GM21737 (cell line): ENCODE data around the gene RFPL4AL1.
"Not testable (repeated sequence)": the region's sequence is repeated elsewhere in the genome, so short reads cannot be mapped to it uniquely, and the experiment has no call there.

ENCODE experiments used
- ATAC-seq: cut with Tn5 transposase; IDR thresholded peaks from one replicate; pipeline ENCODE4 v1.9.1; 2021; ENCODE audit warnings: mild to moderate bottlenecking, moderate library complexity; ENCODE audit not compliant: unreplicated experiment

The RFPL4AL1 gene

GRCh38 chr19:55768818-55769217 is at the start of gene RFPL4AL1:
Gene RFPL4AL1, plus strand, starts transcription at chr19:55769118. Its CDS starts 2,687 bp downstream, at chr19:55771805.
- ATAC-seq = not testable (repeated sequence)

DNA sequence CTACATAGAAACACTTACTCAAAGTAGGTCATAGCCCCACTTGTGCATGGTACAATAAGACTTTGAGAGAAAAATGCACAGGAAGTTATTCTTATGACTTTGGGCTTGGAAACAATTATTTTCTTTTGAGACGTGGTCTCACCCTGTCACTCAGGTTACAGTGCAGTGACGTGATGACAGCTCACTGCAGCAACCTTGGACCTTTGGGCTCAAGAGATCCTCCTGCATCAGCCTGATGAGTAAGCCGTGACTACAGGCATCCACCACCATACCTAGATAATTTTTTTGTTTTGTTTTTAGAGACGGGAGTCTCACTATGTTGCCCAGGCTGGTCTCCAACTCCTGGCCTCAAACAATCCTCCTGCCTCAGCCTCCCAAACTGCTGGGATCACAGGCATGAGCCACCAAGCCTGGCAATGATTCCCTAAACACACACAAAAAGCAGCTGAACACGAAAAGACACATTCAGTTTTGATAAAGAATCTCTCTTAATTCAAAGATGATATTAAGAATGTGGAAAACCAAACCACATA is 48.6 kb upstream of the RFPL4AL1 start:
- no peak for ATAC-seq

DNA sequence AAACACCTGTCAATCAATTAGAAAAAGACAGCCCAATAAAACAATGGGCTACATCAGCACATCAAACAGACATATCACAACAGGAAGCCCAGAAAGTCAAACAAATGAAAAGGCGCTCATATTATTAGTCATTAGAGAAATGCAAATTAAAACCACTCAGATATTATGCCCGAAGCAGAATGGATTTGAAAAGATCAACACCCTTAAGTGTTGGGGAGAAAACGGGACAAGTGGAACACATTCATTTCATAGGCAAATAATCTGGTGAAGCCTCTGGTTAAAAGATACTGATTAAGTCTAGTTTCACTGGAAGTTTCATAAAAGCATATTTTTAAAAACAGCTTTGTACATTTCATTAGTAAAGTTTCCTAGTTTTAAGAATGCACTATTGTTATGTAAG is 48.1 kb upstream of the RFPL4AL1 start:
- ATAC-seq = no peak

DNA sequence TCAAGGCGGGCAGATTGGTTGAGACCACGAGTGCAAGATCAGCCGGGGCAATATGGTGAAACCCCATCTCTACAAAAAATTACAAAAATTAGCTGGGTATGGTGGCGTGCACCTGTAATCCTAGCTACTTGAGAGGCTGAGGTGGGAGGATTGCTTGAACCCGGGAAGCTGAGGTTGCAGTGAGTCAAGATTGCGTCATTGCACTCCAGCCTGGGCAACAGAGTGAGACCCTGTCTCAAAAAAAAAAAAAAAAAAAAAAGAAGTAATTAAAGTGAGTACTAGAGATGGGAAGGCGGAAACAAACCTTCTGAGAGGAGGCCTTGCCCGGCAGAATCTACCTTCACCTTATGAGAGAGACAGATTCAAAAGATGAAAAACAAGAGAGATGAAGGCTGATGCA is 45.4 kb upstream of the RFPL4AL1 start:
- ATAC-seq = no peak

DNA sequence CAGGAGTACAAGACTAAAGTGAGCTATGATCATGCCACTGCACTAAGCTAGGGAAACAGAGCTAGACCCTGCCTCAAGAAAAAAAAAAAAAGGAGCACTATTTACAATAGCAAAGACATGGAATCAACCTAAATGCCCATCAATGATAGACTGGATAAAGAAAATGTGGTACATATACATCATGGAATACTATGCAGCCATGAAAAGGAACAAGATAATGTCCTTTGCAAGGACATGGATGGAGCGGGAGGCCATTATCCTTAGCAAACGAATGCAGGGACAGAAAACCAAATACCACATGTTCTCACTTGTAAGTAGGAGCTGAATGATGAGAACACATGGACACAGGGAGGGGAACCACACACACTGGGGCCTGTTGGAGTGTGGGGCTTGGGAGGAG is 38.5 kb upstream of the RFPL4AL1 start:
- ATAC-seq = not testable (repeated sequence)

DNA sequence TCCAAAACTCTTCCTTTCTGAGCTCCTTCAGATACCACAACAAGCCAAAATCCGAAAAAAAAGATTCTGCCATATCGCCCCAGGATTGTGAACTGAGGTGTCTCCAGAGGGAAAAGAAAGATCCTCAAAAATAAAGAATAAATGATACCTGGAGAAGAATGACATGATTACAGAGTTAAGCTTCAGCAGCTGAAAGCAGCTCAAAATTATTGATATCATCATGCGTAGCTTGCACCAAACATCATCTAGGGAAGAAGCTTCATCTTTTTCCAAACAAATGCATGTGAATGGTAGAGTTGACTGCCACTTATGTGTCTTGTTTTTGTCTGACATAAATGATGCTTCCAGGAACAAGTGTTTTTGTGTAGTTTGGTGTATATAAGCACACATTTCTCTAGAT is 30.6 kb upstream of the RFPL4AL1 start, which contains the start of gene NLRP9:
Gene NLRP9, minus strand, starts transcription at position 101 of the 400 bp plus-strand sequence. Its CDS starts 28 bp downstream, at position 73.
- ATAC-seq = no peak

GRCh38 chr19:55750715-55751114 is 18.2 kb upstream of the RFPL4AL1 start:
- ATAC-seq = no peak

DNA sequence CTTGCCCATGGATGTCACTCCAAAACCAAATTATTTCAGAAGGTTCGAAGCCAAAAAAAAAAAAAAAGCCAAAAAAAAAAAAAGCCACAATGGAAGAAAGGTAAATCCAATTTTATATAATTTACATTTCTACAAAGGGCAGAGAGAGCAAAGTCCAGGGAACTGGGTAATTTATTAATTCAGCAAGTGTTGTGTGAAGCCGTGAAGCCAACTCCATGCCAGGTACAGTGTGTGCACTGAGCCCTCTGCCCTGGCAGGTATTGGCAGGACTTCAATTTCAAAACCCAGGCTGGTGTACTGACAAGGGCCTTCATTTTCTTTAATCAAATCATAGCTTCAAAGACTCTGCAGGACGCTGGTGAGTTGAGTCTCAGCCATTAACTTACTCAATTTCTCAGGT is 15.5 kb upstream of the RFPL4AL1 start:
- ATAC-seq = no peak

GRCh38 chr19:55756808-55757207 is 12.1 kb upstream of the RFPL4AL1 start:
- ATAC-seq = not testable (repeated sequence)

DNA sequence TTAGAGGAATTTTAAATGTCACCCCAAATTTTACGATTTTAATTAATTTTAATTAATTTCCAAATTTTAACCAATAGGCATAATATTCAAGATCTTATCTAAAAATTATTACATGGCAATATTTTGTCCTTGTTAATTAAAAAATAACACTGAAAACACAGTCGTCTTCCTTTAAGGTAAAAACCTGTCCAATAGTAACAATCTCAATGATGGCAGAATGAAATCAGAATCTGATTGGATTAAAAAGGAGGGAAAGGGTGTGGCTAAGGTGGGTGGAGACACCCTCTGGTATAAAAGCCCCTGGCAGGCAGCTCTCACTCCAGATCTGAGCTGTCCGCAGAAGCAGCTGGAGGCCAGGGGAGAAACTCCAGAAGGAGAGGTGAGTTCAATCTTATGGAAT is 10.1 kb upstream of the RFPL4AL1 start, which contains the start of gene RFPL4A:
Gene RFPL4A, plus strand, starts transcription at position 301 of the 400 bp plus-strand sequence. CDS start 2,704 bp downstream, outside the sequence.
- ATAC-seq = not testable (repeated sequence)

DNA sequence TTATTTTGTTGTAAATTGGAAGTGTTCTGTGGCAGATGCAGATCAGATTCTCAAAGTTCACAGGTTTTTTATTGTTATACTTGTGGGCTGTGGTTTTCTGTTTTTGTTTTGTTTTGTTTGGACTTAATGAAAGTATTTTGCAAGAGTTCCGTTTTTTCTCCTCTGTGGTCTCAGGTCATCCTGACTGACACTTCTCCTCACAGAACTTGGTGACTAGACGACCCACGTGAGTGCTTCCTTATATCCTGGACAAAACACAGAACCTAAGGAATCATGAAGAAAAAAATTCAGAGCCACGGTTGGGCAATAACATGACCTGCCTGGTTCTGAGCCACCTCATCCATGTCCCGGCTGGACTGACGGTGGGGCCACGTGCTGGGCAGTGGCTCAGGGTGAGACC is 2.5 kb upstream of the RFPL4AL1 start:
- no peak for ATAC-seq

GRCh38 chr19:55769632-55770031 is 714 bp downstream of the RFPL4AL1 start:
- ATAC-seq = not testable (repeated sequence)

- ATAC-seq = no peak
Measured at GRCh38 chr19:55777528-55777927, 8.6 kb downstream of the RFPL4AL1 start.

DNA sequence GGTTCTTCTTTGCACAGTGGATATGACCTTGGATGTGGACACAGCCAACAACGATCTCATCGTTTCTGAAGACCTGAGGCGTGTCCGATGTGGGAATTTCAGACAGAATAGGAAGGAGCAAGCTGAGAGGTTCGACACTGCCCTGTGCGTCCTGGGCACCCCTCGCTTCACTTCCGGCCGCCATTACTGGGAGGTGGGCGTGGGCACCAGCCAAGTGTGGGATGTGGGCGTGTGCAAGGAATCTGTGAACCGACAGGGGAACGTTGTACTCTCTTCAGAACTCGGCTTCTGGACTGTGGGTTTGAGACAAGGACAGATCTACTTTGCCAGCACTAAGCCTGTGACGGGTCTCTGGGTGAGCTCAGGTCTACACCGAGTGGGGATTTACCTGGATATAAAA is 9.4 kb downstream of the RFPL4AL1 start:
- ATAC-seq = no peak

DNA sequence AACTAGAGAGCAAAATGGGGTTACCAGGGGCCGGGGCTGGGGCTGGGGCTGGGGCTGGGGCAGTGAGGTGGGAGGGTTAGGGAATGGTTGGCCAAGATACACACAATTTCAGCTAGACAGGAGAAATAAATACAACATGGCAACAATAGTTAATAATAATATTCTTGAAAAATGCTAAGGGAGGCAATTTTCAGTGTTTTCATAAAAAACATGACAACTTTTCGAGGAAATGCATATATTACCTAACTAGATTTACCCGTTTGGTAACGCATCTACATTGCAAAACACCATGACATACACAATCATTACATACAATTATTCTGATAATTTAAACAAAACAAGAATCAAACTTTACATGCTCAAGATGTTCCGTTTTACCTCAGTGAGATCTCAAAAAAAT is 12.2 kb downstream of the RFPL4AL1 start:
- no peak for ATAC-seq

GRCh38 chr19:55795021-55795420 is 26.1 kb downstream of the RFPL4AL1 start:
- no peak for ATAC-seq

GRCh38 chr19:55801416-55801815 is 32.5 kb downstream of the RFPL4AL1 start:
- no peak for ATAC-seq

DNA sequence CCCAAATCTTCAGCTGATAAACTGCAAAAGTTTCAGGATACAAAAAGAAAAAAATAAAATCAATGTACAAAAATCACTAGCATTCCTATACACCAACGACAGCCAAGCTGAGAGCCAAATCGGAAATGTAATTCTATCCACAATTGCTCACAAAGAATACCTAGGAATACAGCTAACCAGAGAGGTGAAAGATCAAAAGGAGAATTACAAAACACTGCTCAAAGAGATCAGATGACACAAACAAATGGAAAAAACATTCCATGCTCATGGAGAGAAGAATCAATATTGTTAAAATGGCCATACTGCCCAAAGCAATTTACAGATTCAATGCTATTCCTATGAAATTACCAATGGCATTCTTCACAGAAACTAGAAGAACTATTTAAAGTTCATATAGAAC is 33.4 kb downstream of the RFPL4AL1 start:
- ATAC-seq = no peak

- ATAC-seq = no peak
Measured at GRCh38 chr19:55809381-55810058, 40.6 kb downstream of the RFPL4AL1 start.

- ATAC-seq = no peak
Measured at GRCh38 chr19:55811340-55811739, 42.4 kb downstream of the RFPL4AL1 start.

GRCh38 chr19:55812449-55812848 is 43.5 kb downstream of the RFPL4AL1 start:
- ATAC-seq = no peak

GRCh38 chr19:55813906-55814305 is 45.0 kb downstream of the RFPL4AL1 start:
- ATAC-seq = no peak

- no peak for ATAC-seq
Measured at GRCh38 chr19:55820037-55820436, 51.1 kb downstream of the RFPL4AL1 start.
